ENCODE measurements around the gene CCNDBP1.

CCNDBP1 gene

GRCh38 chr15:43206054-43206453, 20.9 kb downstream of the CCNDBP1 start:
- peaks cover 3% of the 10 kb centered on the region for H3K27me3 Mint-ChIP-seq
- H3K36me3 Mint-ChIP-seq: no peaks in the 10 kb centered on the region
- H3K4me3 Mint-ChIP-seq: no peak overlapping the region
- no peak overlapping the region for H3K27ac Mint-ChIP-seq
- H3K9me3 Mint-ChIP-seq (ENCODE audit: low read depth): no peaks in the 10 kb centered on the region
- H3K4me1 Mint-ChIP-seq (ENCODE audit: low read depth): peaks cover 4% of the 10 kb centered on the region

GRCh38 chr15:43207024-43207423, 21.8 kb downstream of the CCNDBP1 start:
- peaks cover 4% of the 10 kb centered on the region for H3K4me1 Mint-ChIP-seq (ENCODE audit: low read depth)
- no peak overlapping the region for H3K27ac Mint-ChIP-seq
- H3K36me3 Mint-ChIP-seq: no peaks in the 10 kb centered on the region
- peaks cover 3% of the 10 kb centered on the region for H3K27me3 Mint-ChIP-seq
- H3K4me3 Mint-ChIP-seq: no peak overlapping the region
- no peaks in the 10 kb centered on the region for H3K9me3 Mint-ChIP-seq (ENCODE audit: low read depth)

- no peak overlapping the region for H3K27ac Mint-ChIP-seq
- peaks cover 3% of the 10 kb centered on the region for H3K27me3 Mint-ChIP-seq
- H3K4me1 Mint-ChIP-seq (ENCODE audit: low read depth): peaks cover 4% of the 10 kb centered on the region
- no peaks in the 10 kb centered on the region for H3K36me3 Mint-ChIP-seq
- no peak overlapping the region for H3K4me3 Mint-ChIP-seq
- H3K9me3 Mint-ChIP-seq (ENCODE audit: low read depth): no peaks in the 10 kb centered on the region
Observed at GRCh38 chr15:43208052-43209002, 23.1 kb downstream of the CCNDBP1 start.

DNA sequence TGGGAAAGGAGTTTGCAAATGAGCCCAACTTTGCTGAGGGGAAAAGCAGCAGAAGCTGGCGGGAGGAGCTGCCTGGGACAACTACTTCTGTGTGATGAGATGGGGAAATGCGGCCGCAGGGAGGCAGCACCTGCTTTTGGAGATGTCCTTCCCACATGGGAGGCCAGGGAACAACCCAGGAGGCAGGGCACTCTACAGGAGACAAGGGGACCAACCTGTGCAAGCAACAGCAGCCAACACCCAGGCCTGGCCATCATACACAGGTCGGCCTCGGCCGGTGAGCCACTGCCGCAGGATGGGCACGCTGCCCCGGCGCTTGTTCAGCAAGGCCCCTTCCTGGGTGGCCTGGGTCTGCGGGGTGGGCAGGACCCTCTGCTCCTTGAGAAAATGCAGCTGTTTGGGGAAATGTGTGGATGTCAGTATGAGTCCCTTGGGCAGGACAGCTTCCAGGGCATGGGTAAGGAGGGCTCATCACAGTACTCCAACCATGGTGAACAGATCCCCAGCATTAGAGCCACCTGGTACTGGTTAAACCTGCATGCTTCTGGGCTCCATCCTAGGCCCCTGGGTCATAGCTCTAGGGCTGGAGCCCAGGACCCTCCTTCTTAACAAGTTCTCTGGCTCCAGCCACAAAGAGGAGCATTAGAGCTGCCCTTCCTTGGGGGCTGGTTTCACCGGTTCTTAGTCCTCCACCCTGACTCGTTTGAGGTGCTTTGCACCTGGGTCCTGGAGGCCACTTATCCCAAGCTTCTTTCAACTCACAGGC, 24.0 kb downstream of the CCNDBP1 start:
- H3K4me1 Mint-ChIP-seq (ENCODE audit: low read depth): peaks cover 2% of the 10 kb centered on the region
- peaks cover 3% of the 10 kb centered on the region for H3K27me3 Mint-ChIP-seq
- no peaks in the 10 kb centered on the region for H3K36me3 Mint-ChIP-seq
- no peak overlapping the region for H3K27ac Mint-ChIP-seq
- H3K9me3 Mint-ChIP-seq (ENCODE audit: low read depth): no peaks in the 10 kb centered on the region
- no peak overlapping the region for H3K4me3 Mint-ChIP-seq

- Mint-ChIP-seq H3K36me3 (no peaks in the 10 kb centered on the region), H3K27ac (no peak overlapping the region), H3K9me3 (ENCODE audit: low read depth) (no peaks in the 10 kb centered on the region), H3K4me3 (no peak overlapping the region), H3K27me3 (peaks cover 3% of the 10 kb centered on the region), H3K4me1 (ENCODE audit: low read depth) (no peaks in the 10 kb centered on the region)
Observed at GRCh38 chr15:43210172-43210745, 25.1 kb downstream of the CCNDBP1 start.

DNA sequence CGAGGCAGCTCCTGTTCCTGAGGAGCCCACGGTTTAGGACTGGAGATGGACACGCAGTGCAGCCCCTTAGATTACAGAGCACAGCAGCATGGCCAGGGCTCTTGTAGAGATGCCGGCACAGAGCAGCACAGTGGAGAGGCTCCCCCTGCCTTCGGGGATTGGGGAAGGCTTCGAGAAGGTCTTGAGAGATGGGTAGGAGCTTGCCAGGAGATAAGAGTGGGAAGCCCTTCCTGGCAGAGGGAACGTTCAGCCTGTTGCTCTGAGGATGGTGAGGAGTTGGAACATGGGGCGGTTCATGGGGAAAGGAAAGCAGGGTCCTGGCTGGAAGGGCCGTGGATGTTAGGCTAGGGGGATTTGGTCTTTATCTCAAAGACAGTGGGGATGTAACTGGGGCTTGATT, 25.6 kb downstream of the CCNDBP1 start:
- H3K4me1 Mint-ChIP-seq (ENCODE audit: low read depth): no peaks in the 10 kb centered on the region
- H3K27me3 Mint-ChIP-seq: peaks cover 3% of the 10 kb centered on the region
- no peak overlapping the region for H3K27ac Mint-ChIP-seq
- H3K4me3 Mint-ChIP-seq: no peak overlapping the region
- H3K36me3 Mint-ChIP-seq: no peaks in the 10 kb centered on the region
- no peaks in the 10 kb centered on the region for H3K9me3 Mint-ChIP-seq (ENCODE audit: low read depth)

- Mint-ChIP-seq H3K4me1 (ENCODE audit: low read depth) (no peaks in the 10 kb centered on the region), H3K36me3 (no peaks in the 10 kb centered on the region), H3K9me3 (ENCODE audit: low read depth) (no peaks in the 10 kb centered on the region), H3K4me3 (no peak overlapping the region), H3K27me3 (peaks cover 3% of the 10 kb centered on the region), H3K27ac (no peak overlapping the region)
Observed at GRCh38 chr15:43211224-43211735, 26.1 kb downstream of the CCNDBP1 start.

DNA sequence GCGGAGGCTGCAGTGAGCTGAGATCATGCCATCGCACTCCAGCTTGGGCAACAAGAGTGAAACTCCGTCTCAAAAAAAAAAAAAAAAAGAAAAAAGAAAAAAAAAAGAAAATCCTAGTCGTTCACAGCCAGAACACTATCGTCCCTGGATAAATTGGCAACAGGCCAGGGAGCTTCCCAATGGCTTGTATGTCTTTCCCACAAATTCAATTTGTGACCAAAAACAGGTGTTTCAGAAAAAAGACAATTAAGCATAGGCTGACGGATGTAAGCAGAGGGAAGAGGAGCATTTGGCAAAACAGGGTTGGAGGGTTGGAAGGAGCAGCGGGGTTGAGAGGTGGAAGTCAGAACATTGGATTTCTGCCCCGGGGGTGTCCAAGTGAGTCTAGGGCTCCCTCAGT, 27.1 kb downstream of the CCNDBP1 start:
- H3K4me3 Mint-ChIP-seq: no peak overlapping the region
- H3K4me1 Mint-ChIP-seq (ENCODE audit: low read depth): no peaks in the 10 kb centered on the region
- no peaks in the 10 kb centered on the region for H3K36me3 Mint-ChIP-seq
- no peaks in the 10 kb centered on the region for H3K9me3 Mint-ChIP-seq (ENCODE audit: low read depth)
- no peak overlapping the region for H3K27ac Mint-ChIP-seq
- H3K27me3 Mint-ChIP-seq: peaks cover 3% of the 10 kb centered on the region

DNA sequence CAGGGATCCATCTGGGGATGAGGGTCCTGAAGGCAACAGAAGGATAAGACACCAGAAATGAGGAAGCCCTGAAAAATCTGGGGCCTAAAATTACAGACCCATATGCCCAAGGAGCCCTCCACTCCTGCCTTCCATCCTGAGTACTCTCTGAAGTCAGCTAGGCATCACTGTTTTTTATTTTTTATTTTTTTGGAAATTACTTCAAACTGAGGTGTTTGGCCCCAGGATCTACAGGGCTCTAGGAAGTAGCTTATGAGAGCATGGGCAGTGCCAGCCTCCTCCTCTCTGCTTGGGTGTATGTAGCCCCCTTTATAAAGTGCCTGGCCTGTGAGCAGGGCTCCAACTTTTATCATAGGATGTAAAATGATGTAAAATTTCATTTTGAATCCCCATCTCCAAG, 27.7 kb downstream of the CCNDBP1 start:
- Mint-ChIP-seq H3K9me3 (ENCODE audit: low read depth) (no peaks in the 10 kb centered on the region), H3K4me1 (ENCODE audit: low read depth) (no peaks in the 10 kb centered on the region), H3K36me3 (no peaks in the 10 kb centered on the region), H3K4me3 (no peak overlapping the region), H3K27me3 (peaks cover 3% of the 10 kb centered on the region), H3K27ac (no peak overlapping the region)

GRCh38 chr15:43213466-43213865, 28.3 kb downstream of the CCNDBP1 start:
- H3K36me3 Mint-ChIP-seq: no peaks in the 10 kb centered on the region

DNA sequence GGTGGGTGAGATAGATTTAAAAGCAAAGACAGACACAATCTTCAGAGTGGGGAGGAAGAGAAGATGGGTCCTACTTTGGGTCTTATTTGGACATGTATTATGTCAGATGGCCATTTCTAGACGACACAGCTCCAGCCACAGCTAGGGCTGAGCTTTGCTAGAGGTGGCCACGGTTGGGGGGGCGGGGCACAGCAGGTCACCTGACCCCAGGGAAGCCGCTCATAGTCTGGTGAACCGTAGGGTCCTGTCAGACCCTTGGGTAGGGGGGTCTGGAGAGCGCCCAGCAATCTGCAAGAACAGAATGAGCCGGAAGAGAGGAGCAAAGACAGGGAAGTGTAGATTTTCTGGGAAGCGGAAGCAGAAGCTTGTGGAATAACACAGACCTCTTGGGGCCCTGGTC, 29.0 kb downstream of the CCNDBP1 start:
- H3K27ac Mint-ChIP-seq: no peak overlapping the region
- no peaks in the 10 kb centered on the region for H3K4me1 Mint-ChIP-seq (ENCODE audit: low read depth)
- no peak overlapping the region for H3K4me3 Mint-ChIP-seq
- no peaks in the 10 kb centered on the region for H3K36me3 Mint-ChIP-seq
- no peaks in the 10 kb centered on the region for H3K27me3 Mint-ChIP-seq
- H3K9me3 Mint-ChIP-seq (ENCODE audit: low read depth): no peaks in the 10 kb centered on the region

More at GRCh38 chr15:43213466-43213865, 28.3 kb downstream of the CCNDBP1 start:
- Mint-ChIP-seq H3K9me3 (ENCODE audit: low read depth) (no peaks in the 10 kb centered on the region), H3K27ac (no peak overlapping the region), H3K4me3 (no peak overlapping the region), H3K4me1 (ENCODE audit: low read depth) (no peaks in the 10 kb centered on the region), H3K27me3 (peaks cover 3% of the 10 kb centered on the region)

- no peaks in the 10 kb centered on the region for H3K27me3 Mint-ChIP-seq
- H3K36me3 Mint-ChIP-seq: no peaks in the 10 kb centered on the region
- H3K4me1 Mint-ChIP-seq (ENCODE audit: low read depth): no peaks in the 10 kb centered on the region
- H3K27ac Mint-ChIP-seq: no peak overlapping the region
- no peaks in the 10 kb centered on the region for H3K9me3 Mint-ChIP-seq (ENCODE audit: low read depth)
- H3K4me3 Mint-ChIP-seq: no peak overlapping the region
Observed at GRCh38 chr15:43214592-43215295, 29.5 kb downstream of the CCNDBP1 start.

GRCh38 chr15:43215961-43216360, 30.8 kb downstream of the CCNDBP1 start:
- H3K36me3 Mint-ChIP-seq: no peaks in the 10 kb centered on the region
- H3K27me3 Mint-ChIP-seq: no peaks in the 10 kb centered on the region
- no peaks in the 10 kb centered on the region for H3K4me1 Mint-ChIP-seq (ENCODE audit: low read depth)
- no peak overlapping the region for H3K4me3 Mint-ChIP-seq
- no peaks in the 10 kb centered on the region for H3K9me3 Mint-ChIP-seq (ENCODE audit: low read depth)
- no peak overlapping the region for H3K27ac Mint-ChIP-seq

- no peaks in the 10 kb centered on the region for H3K4me1 Mint-ChIP-seq (ENCODE audit: low read depth)
- no peaks in the 10 kb centered on the region for H3K36me3 Mint-ChIP-seq
- H3K4me3 Mint-ChIP-seq: no peak overlapping the region
- no peaks in the 10 kb centered on the region for H3K9me3 Mint-ChIP-seq (ENCODE audit: low read depth)
- no peak overlapping the region for H3K27ac Mint-ChIP-seq
- H3K27me3 Mint-ChIP-seq: no peaks in the 10 kb centered on the region
Observed at GRCh38 chr15:43218908-43219706, 33.9 kb downstream of the CCNDBP1 start.

Data from activated naive CD8-positive, alpha-beta T cell (primary cell).